Astrocyte (in vitro differentiated cells and primary cell): ENCODE measurements around the gene PFDN4.

Source experiments
- CTCF ChIP-seq: IDR thresholded peaks from 2 replicates; pipeline ENCODE4 v1.5.1; 2011; ENCODE audit warnings: low read depth, mild to moderate bottlenecking, inconsistent platforms, low read length, moderate library complexity; ENCODE audit not compliant: insufficient read depth
- EZH2 ChIP-seq: IDR thresholded peaks from 2 replicates; pipeline ENCODE4 v1.6.1; 2012; ENCODE audit warnings: mild to moderate bottlenecking, low read length, inconsistent platforms; ENCODE audit not compliant: insufficient read depth

GRCh38 chr20:54165014-54165413 is 42.9 kb upstream of the PFDN4 start:
- TF ChIP-seq CTCF = no peak
- TF ChIP-seq EZH2 = no peak
